ENCODE results near the gene NFKB1.

The NFKB1 gene

DNA sequence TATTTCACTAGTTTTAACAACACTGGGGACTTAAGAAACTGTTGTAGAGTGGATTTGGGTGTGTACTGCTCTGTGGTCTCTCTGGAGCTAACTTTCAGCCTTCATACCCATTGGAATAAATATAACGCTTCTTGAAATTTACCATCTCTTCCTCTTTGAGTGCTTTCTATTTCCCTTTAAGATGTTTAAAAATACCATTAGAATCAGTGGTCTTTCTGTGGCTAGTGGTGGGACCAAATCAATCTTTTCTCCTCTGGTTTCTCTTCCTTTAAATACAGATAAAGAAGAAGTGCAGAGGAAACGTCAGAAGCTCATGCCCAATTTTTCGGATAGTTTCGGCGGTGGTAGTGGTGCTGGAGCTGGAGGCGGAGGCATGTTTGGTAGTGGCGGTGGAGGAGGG, 92.0 kb downstream of the NFKB1 start:
- peaks cover 12% of the 10 kb centered on the region; the same call in 1 of the 2 replicates for H3K36me3 ChIP-seq (ENCODE audit: insufficient read depth)
- TF ChIP-seq, protein P1, sequence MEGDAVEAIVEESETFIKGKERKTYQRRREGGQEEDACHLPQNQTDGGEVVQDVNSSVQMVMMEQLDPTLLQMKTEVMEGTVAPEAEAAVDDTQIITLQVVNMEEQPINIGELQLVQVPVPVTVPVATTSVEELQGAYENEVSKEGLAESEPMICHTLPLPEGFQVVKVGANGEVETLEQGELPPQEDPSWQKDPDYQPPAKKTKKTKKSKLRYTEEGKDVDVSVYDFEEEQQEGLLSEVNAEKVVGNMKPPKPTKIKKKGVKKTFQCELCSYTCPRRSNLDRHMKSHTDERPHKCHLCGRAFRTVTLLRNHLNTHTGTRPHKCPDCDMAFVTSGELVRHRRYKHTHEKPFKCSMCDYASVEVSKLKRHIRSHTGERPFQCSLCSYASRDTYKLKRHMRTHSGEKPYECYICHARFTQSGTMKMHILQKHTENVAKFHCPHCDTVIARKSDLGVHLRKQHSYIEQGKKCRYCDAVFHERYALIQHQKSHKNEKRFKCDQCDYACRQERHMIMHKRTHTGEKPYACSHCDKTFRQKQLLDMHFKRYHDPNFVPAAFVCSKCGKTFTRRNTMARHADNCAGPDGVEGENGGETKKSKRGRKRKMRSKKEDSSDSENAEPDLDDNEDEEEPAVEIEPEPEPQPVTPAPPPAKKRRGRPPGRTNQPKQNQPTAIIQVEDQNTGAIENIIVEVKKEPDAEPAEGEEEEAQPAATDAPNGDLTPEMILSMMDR (conservative IDR thresholded peaks at IDR 0.05; ENCODE audit: low read depth, low read length): no peak
- H3K4me1 ChIP-seq (ENCODE audit: low read depth, poor library complexity, severe bottlenecking): no peaks in the 10 kb centered on the region
- no peak overlapping the region for H3K4me2 ChIP-seq
- H3K27me3 ChIP-seq (ENCODE audit: insufficient read depth, low read depth): no peaks in the 10 kb centered on the region
- no peak overlapping the region for H2AFZ ChIP-seq (ENCODE audit: low read depth)
- no peaks in the 10 kb centered on the region for H4K20me1 ChIP-seq (ENCODE audit: insufficient read depth)
- H3K79me2 ChIP-seq (ENCODE audit: insufficient read depth, low read depth): no peaks in the 10 kb centered on the region
- no peak overlapping the region for H3K4me3 ChIP-seq (IDR thresholded peaks at IDR 0.05; ENCODE audit: insufficient read depth, low read depth, low read length)
- no peak overlapping the region for H3K27ac ChIP-seq
- H3K9ac ChIP-seq: no peak overlapping the region

DNA sequence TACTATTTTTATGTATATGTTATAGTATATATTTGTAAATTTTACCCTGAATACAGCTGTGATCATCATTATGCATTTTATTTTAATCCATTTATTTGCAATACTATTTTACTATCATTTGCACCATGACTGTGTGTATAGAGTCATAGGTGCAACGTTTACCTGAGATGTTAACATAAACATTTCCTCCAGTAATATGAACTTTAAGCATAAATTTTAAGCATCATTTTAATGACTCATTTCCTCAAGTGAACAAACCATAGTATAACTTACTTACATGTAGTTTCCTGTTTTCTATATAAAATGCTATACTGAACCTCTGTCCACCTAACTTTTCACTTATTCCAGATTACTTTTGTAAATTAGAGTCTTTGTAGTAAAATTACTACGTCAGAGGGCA, 92.8 kb downstream of the NFKB1 start:
- Histone ChIP-seq H3K4me3 (IDR thresholded peaks at IDR 0.05; ENCODE audit: insufficient read depth, low read depth, low read length) (no peak overlapping the region), H3K4me1 (ENCODE audit: low read depth, poor library complexity, severe bottlenecking) (no peaks in the 10 kb centered on the region), H3K79me2 (ENCODE audit: insufficient read depth, low read depth) (no peaks in the 10 kb centered on the region), H3K27ac (no peak overlapping the region), H3K36me3 (ENCODE audit: insufficient read depth) (peaks cover 12% of the 10 kb centered on the region; the same call in 1 of the 2 replicates), H2AFZ (ENCODE audit: low read depth) (no peak overlapping the region), H3K4me2 (no peak overlapping the region), H4K20me1 (ENCODE audit: insufficient read depth) (no peaks in the 10 kb centered on the region), H3K9ac (no peak overlapping the region), H3K27me3 (ENCODE audit: insufficient read depth, low read depth) (no peaks in the 10 kb centered on the region)
- TF ChIP-seq, protein P1 (conservative IDR thresholded peaks at IDR 0.05; ENCODE audit: low read depth, low read length): no peak

DNA sequence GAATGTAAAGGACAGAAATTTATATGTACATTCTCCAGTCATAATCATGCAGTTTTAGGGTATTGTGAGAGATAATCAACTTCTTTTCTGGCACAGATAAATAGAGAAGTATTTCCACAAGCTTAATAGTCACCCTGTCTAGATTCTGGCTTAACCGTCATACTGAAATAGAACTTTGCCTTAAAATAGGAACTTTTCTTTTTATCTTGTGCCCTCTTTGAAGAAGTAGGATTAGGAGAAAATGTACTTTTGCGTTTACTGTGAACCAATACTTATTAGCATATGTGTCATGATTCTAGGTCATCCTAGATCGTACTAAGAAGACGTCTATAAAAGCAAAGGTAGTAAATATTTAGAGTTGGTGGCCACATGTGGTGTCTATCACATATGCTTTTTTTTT, 95.4 kb downstream of the NFKB1 start:
- Histone ChIP-seq H4K20me1 (ENCODE audit: insufficient read depth) (no peaks in the 10 kb centered on the region), H2AFZ (ENCODE audit: low read depth) (no peak overlapping the region), H3K4me1 (ENCODE audit: low read depth, poor library complexity, severe bottlenecking) (no peaks in the 10 kb centered on the region), H3K4me2 (no peak overlapping the region), H3K9ac (no peak overlapping the region), H3K4me3 (IDR thresholded peaks at IDR 0.05; ENCODE audit: insufficient read depth, low read depth, low read length) (no peak overlapping the region), H3K79me2 (ENCODE audit: insufficient read depth, low read depth) (no peaks in the 10 kb centered on the region), H3K27me3 (ENCODE audit: insufficient read depth, low read depth) (no peaks in the 10 kb centered on the region), H3K27ac (no peak overlapping the region), H3K36me3 (ENCODE audit: insufficient read depth) (peaks cover 12% of the 10 kb centered on the region; the same call in 1 of the 2 replicates)
- TF ChIP-seq, protein P1 (conservative IDR thresholded peaks at IDR 0.05; ENCODE audit: low read depth, low read length): no peak

DNA sequence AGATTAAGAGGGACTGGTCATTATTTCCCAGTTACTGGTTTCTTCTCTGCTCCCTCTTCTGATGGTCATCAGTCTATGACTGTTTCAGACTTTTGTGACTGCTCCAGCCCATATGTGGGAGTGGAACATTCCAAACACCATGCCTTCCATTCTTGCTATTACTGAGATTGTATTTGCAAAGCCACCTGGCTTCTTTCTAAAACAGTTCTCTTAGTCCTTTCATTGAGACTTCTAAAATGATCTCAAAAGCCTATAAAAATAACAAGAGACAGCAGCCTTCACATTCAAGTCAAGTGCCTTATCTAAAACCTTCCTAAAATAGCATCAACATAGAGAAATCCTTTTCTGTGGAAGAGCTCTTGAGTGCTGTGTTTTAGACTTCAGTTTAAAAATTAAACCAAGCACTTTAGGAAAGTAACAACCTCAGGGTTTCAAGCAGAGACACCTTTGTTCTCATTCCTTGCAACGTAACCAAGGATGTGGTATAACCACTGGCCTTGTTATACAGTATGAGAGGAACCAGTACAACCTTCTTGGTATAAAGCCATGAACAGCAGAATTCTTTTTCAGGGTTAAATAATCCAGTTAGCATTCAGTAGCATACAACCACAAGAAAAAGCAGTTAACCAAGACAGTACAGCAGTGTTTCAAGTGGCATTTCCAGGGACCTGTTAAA, 97.1 kb downstream of the NFKB1 start:
- no peaks in the 10 kb centered on the region for H3K4me1 ChIP-seq (ENCODE audit: low read depth, poor library complexity, severe bottlenecking)
- H2AFZ ChIP-seq (ENCODE audit: low read depth): no peak overlapping the region
- no peak overlapping the region for H3K27ac ChIP-seq
- no peak overlapping the region for H3K4me3 ChIP-seq (IDR thresholded peaks at IDR 0.05; ENCODE audit: insufficient read depth, low read depth, low read length)
- H3K79me2 ChIP-seq (ENCODE audit: insufficient read depth, low read depth): no peaks in the 10 kb centered on the region
- TF ChIP-seq, protein P1 (conservative IDR thresholded peaks at IDR 0.05; ENCODE audit: low read depth, low read length): no peak
- H3K9ac ChIP-seq: no peak overlapping the region
- H3K36me3 ChIP-seq (ENCODE audit: insufficient read depth): peaks cover 12% of the 10 kb centered on the region; the same call in 1 of the 2 replicates
- H3K4me2 ChIP-seq: no peak overlapping the region
- H4K20me1 ChIP-seq (ENCODE audit: insufficient read depth): no peaks in the 10 kb centered on the region
- no peaks in the 10 kb centered on the region for H3K27me3 ChIP-seq (ENCODE audit: insufficient read depth, low read depth)

Data from KMS-11 (cell line).